NCI-H345 treated with DMSO at 0.1 percent for 48 hours (cell line): ENCODE data around the gene AIFM3.

Experiments
- DNase-seq: peaks from one replicate; lab custom pipeline; 2025; ENCODE audit not compliant: unreplicated experiment; lab: John Stamatoyannopoulos, UW

The AIFM3 gene

GRCh38 chr22:20973634-20974286, 6.7 kb downstream of the AIFM3 start:
- DNase-seq = no peak

GRCh38 chr22:20974336-20974955, 7.4 kb downstream of the AIFM3 start:
- DNase-seq = no peak

- no peak for DNase-seq
Observed at GRCh38 chr22:20975541-20976290, 8.7 kb downstream of the AIFM3 start.

GRCh38 chr22:20976291-20976877, 9.3 kb downstream of the AIFM3 start:
- no peak for DNase-seq

- DNase-seq = no peak
Observed at GRCh38 chr22:20977019-20977418, 10.0 kb downstream of the AIFM3 start.

- DNase-seq = no peak
Observed at GRCh38 chr22:20977516-20978170, 10.6 kb downstream of the AIFM3 start.

- DNase-seq = no peak
Observed at GRCh38 chr22:20978419-20978818, 11.4 kb downstream of the AIFM3 start.

- no peak for DNase-seq
Observed at GRCh38 chr22:20979243-20979809, 12.3 kb downstream of the AIFM3 start.

GRCh38 chr22:20979940-20980453, 12.9 kb downstream of the AIFM3 start:
- DNase-seq = no peak

- no peak for DNase-seq
Observed at GRCh38 chr22:20980523-20980922, 13.5 kb downstream of the AIFM3 start.

- DNase-seq = no peak
Observed at GRCh38 chr22:20980938-20981722, 14.1 kb downstream of the AIFM3 start.

GRCh38 chr22:20981787-20982562, 14.9 kb downstream of the AIFM3 start, which contains the start of gene LZTR1:
Gene LZTR1, plus strand, starts transcription at chr22:20982297. Its CDS starts 75 bp downstream, at chr22:20982372.
- no peak for DNase-seq

- no peak for DNase-seq
Observed at GRCh38 chr22:20982563-20982882, 15.5 kb downstream of the AIFM3 start.

GRCh38 chr22:20983081-20983771, 16.2 kb downstream of the AIFM3 start:
- no peak for DNase-seq

GRCh38 chr22:20985720-20986119, 18.7 kb downstream of the AIFM3 start:
- DNase-seq = no peak

- no peak for DNase-seq
Observed at GRCh38 chr22:20986365-20986764, 19.3 kb downstream of the AIFM3 start.

- DNase-seq = no peak
Observed at GRCh38 chr22:20987375-20987774, 20.3 kb downstream of the AIFM3 start.

GRCh38 chr22:20988573-20989322, 21.7 kb downstream of the AIFM3 start:
- no peak for DNase-seq
